AG04450 (cell line): ENCODE measurements around the gene PPP1R13L. TPM values are rescaled to one million over a fixed set of nuclear protein-coding genes. Genes with fewer than 3 reads are reported as not detected.

Experiments used
- CTCF ChIA-PET: fragments of 300-600, 350-600 bp; formaldehyde crosslinking; extraction: SDS; loops from one replicate; lab custom pipeline; 2022; ENCODE audit warnings: antibody characterized with exemption, inconsistent platforms; lab: Charles Lee
- POLR2A ChIA-PET: fragments of 350-600 bp; formaldehyde crosslinking; extraction: SDS; loops from one replicate; lab custom pipeline; 2021; ENCODE audit warnings: antibody characterized with exemption, inconsistent platforms; lab: Yijun Ruan, JAX
- DNase-seq: peaks from one replicate; pipeline ENCODE4 v3.0.0-alpha.2; 2011; ENCODE audit warnings: low read depth, low spot score
- H3K27ac ChIP-seq: one replicate; pipeline ENCODE4 v1.5.1; 2012; ENCODE audit warnings: low read depth, low read length, control low read depth
- H3K27me3 ChIP-seq: one replicate; pipeline ENCODE4 v1.6.0; 2012; ENCODE audit warnings: low read length; ENCODE audit not compliant: control insufficient read depth, insufficient read depth
- H3K4me3 ChIP-seq: 2 replicates; pipeline ENCODE4 v1.5.1; 2011; ENCODE audit warnings: mild to moderate bottlenecking, low read depth, low read length, control low read depth
- H3K9me3 ChIP-seq: 2 replicates; pipeline ENCODE4 v1.5.1; 2012; ENCODE audit warnings: low read length; ENCODE audit not compliant: control insufficient read depth, insufficient read depth
- CTCF ChIP-seq: IDR thresholded peaks from 2 replicates; pipeline ENCODE4 v1.5.1; 2011; ENCODE audit warnings: low read depth, low read length, control low read depth, inconsistent platforms
- polyA plus RNA-seq: library from polyadenylated mRNA; depleted of rRNA; stranded (reverse); fragments of >200 nt; gene quantifications from 2 replicates; pipeline ENCODE4 v1.2.3, GENCODE V29; 2011

Gene PPP1R13L
- polyA plus RNA-seq, 1 experiment = 2.4 TPM

GRCh38 chr19:45361608-45362007, 43.3 kb downstream of the PPP1R13L start:
- Histone ChIP-seq H3K9me3 (no peaks in the 10 kb centered on the region), H3K27me3 (no peaks in the 10 kb centered on the region), H3K27ac (no peak overlapping the region), H3K4me3 (no peak overlapping the region)
- ChIA-PET POLR2A (no interaction called here), CTCF (no interaction called here)
- DNase-seq = no peak
- no peak for TF ChIP-seq CTCF

DNA sequence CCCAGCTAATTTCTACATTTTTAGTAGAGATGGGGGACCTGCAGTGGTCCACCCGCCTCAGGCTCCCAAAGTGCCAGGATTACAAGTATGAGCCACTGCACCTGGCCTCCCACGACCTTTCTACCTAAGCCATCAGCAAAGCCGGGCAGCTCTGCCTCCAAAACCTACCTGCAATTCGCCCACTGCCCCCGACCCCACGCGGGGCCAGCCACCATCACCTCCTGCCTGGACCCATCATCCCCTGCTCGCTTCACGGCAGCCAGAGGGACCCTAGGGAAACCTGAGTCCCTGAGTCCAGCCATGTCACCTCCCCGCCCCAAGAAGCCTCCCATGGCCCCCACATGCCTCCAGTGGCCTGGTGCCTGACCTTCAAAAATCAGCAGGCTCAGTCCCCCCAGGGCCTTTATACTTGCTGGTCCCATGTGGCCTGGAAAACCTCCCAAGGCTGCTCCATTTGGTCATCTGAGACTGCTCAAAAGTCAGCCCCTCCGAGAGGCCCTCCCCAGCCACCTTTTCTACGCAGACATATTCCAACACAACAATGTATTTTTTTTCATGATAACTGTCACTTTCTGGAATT, 46.6 kb downstream of the PPP1R13L start:
- Histone ChIP-seq H3K27me3 (no peaks in the 10 kb centered on the region), H3K4me3 (no peak overlapping the region), H3K27ac (no peak overlapping the region), H3K9me3 (no peaks in the 10 kb centered on the region; the same call in 1 of the 2 replicates)
- ChIA-PET CTCF (interaction anchor here (0.6 kb wide), 1 partner anchor 237 kb away, joined by 3 read pairs; no protein-coding TSS in a partner anchor), POLR2A (no interaction called here)
- TF ChIP-seq CTCF = no peak
- no peak for DNase-seq

GRCh38 chr19:45357445-45357783, 47.5 kb downstream of the PPP1R13L start:
- H3K27me3 ChIP-seq = no peaks in the 10 kb centered on the region
- no peak for TF ChIP-seq CTCF
- no peak for DNase-seq
- no peaks in the 10 kb centered on the region; the same call in 1 of the 2 replicates for H3K9me3 ChIP-seq
- ChIA-PET POLR2A (no interaction called here), CTCF (interaction anchor here (0.6 kb wide), 2 partner anchors 59 to 272 kb away, joined by 3 to 6 read pairs; no protein-coding TSS in a partner anchor)
- H3K4me3 ChIP-seq = no peak overlapping the region
- H3K27ac ChIP-seq = no peak overlapping the region

- ChIA-PET CTCF (no interaction called here), POLR2A (no interaction called here)
- Histone ChIP-seq H3K27me3 (no peaks in the 10 kb centered on the region), H3K4me3 (no peak overlapping the region), H3K9me3 (no peaks in the 10 kb centered on the region; the same call in 1 of the 2 replicates), H3K27ac (no peak overlapping the region)
- no peak for TF ChIP-seq CTCF
- DNase-seq = no peak
These were observed 48.0 kb downstream of the PPP1R13L start for GRCh38 chr19:45356760-45357444.

DNA sequence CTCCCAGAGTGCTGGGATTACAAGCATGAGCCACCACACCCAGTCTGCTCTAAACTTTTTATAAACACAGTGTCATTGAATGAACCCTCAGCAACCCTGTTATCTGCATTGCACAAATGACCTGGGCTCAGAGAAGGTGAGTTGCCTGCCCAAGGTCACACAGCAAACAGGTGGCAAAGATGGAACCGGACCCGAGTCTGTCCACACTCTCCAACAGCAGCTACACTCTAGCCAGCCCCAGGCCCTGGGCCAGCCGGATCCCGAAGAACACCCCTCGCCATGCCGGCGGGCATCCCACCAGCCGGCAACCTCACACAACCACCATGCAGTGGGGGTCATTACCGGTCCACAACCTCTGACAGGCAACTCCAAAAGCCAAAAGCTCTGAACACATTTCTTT, 49.0 kb downstream of the PPP1R13L start:
- H3K9me3 ChIP-seq = no peaks in the 10 kb centered on the region; the same call in 1 of the 2 replicates
- TF ChIP-seq CTCF = no peak
- DNase-seq = no peak
- CTCF ChIA-PET = interaction anchor here (1.5 kb wide), 1 partner anchor 17 kb away, joined by 6 read pairs; no protein-coding TSS in a partner anchor
- no peak overlapping the region for H3K27ac ChIP-seq
- no peak overlapping the region for H3K4me3 ChIP-seq
- no peaks in the 10 kb centered on the region for H3K27me3 ChIP-seq
- POLR2A ChIA-PET = no interaction called here
